ENCODE measurements around the gene AGL. TPM values are rescaled to one million over a fixed set of nuclear protein-coding genes. Genes with fewer than 3 reads are reported as not detected.
"Not testable (repeated sequence)": the region's sequence is repeated elsewhere in the genome, so short reads cannot be mapped to it uniquely, and the experiment has no call there.

AGL gene
- total RNA-seq, 1 experiment from 2014 or later: 8.2 TPM

DNA sequence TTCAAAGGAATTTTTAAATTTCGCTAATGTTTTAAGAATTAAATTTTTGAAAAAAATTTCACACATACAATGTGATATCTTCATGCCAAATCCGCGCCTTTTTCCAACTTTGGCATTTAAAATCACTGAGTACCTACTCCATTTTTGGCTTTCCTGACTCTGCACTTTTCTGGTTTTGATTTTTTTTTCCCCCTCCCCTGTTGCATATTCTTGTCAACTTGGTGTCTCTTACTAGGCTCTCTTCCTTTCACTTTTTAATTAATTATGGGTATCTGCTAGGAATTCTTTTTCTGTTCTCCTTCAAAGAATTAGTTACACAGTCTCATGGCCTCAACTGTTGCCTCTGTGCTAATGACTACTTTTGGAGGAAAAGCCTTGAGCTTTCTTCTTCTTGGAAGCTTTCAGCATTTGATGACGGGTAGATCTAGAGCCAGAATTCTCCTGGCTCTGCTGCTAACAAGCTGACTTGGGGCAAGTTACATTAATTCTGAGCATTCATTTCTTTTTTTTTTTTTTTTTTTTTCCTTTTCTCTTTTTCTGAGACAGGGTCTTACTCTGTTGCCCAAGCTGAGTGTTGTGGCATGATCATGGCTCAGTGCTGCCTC, 1.8 kb downstream of the AGL start:
- no peak for DNase-seq (ENCODE audit: low read depth)

DNA sequence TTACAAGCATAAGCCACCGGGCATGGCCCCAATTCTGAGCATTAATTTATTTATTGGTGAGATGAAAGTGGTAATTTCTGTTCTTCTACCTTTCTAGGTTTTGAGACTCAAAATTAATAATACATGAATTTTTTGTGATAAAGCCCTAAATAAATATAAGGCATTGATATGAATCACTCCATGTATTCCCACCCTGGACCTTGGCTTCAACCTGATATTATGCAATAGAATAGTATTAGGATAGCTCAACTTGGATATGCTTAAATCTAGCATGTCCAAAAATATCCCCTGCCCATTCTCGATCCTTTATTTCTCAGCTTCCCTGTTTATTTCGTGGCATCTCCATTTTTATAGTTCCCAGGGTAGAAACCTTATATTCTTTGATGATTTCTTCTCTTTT, 2.5 kb downstream of the AGL start:
- no peak for DNase-seq (ENCODE audit: low read depth)

DNA sequence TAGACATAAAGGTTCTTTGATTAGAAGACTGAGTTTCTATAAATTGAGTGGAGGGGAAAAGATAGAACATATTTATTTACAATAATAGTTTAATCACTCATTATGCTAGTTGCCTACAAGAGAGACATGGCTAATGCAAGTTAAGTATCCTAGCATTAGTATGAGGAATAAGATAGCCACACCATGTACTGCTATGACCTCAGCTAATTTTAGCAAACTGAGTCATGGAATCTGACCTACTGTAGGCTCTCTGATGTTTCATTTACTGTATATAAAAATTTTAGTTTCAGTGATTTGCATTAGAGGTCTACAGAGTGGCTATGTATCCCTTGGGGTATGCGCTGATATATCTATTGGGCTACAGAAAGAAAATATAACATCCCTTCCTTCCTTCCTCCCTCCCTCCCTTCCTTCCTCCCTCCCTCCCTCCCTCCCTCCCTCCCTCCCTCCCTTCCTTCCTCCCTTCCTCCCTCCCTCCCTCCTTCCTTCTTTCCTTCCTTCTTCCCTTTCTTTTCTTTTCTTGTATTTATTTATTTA, 5.8 kb downstream of the AGL start:
- DNase-seq (ENCODE audit: low read depth): no peak

DNA sequence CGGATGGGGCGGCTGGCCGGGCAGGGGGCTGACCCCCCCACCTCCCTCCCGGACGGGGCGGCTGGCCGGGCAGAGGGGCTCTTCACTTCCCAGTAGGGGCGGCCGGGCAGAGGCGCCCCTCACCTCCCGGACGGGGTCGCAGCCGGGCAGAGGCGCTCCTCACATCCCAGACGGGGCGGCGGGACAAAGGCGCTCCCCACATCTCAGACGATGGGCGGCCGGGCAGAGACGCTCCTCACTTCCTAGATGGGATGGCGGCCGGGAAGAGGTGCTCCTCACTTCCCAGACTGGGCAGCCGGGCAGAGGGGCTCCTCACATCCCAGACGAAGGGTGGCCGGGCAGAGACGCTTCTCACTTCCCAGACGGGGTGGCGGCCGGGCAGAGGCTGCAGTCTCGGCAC, 6.9 kb downstream of the AGL start:
- not testable (repeated sequence) for DNase-seq (ENCODE audit: low read depth)

GRCh38 chr1:99858286-99858685, 8.1 kb downstream of the AGL start:
- no peak for DNase-seq (ENCODE audit: low read depth)

- DNase-seq (ENCODE audit: low read depth): no peak
These were observed 8.7 kb downstream of the AGL start for GRCh38 chr1:99858881-99859280.

GRCh38 chr1:99860703-99861102, 10.5 kb downstream of the AGL start:
- DNase-seq (ENCODE audit: low read depth): no peak

- DNase-seq (ENCODE audit: low read depth): no peak
These were observed 17.5 kb downstream of the AGL start for GRCh38 chr1:99867682-99868081.

- DNase-seq (ENCODE audit: low read depth): no peak
These were observed 19.1 kb downstream of the AGL start for GRCh38 chr1:99869304-99869703.

DNA sequence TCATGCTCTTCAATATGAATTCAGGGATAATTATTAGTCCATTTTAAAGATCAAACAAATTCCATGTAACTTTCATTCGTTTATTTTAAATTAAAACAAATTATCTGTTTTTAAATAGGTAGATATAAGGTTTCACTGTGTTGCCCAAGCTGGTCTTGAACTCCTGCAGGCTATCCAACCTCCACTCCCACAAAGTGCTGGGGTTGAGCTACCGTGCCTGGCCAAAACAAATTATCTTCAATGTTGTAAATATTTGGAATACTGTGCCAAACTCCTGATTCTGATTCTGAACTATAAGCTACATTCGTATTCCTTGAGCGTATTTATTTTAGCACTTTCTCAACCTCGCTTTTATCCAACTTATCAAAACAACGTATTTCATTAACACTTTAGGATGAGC, 19.6 kb downstream of the AGL start:
- no peak for DNase-seq (ENCODE audit: low read depth)

GRCh38 chr1:99872063-99872462, 21.9 kb downstream of the AGL start:
- DNase-seq (ENCODE audit: low read depth): no peak

GRCh38 chr1:99877568-99877967, 27.4 kb downstream of the AGL start:
- no peak for DNase-seq (ENCODE audit: low read depth)

DNA sequence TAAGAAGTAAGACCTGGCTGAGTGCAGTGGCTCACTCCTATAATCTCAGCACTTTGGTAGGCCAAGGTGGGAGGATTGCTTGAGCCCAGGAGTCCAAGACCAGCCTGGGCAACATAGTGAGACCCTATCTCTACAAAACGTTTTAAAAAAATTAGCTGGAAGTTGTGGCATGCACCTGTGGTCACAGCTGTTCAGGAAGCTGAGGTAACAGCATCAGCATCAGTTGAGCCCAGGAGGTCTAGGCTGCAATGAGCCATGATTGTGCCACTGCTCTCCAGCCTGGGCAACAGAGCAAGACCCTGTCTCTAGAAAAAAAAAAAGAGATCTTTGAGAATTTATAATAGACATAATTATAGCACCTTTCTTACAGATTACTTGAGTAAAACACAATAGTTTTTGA, 36.0 kb downstream of the AGL start:
- DNase-seq (ENCODE audit: low read depth): no peak

GRCh38 chr1:99886841-99887240, 36.7 kb downstream of the AGL start:
- DNase-seq (ENCODE audit: low read depth): no peak

DNA sequence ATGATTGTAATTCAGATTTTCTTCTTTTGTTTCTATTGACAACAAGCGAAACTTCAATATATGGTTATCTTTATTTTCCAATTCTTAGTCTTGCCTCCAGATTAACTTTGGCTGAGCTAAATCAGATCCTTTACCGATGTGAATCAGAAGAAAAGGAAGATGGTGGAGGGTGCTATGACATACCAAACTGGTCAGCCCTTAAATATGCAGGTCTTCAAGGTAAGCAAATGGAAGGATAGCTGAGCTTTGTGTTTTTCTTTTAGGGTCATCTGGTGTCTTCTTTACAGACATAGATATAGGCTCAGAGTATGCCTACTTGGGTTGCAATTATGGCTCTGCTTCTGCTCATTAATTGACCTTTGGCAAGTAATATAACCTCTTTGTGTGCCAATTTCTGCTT, 37.7 kb downstream of the AGL start:
- no peak for DNase-seq (ENCODE audit: low read depth)

- no peak for DNase-seq (ENCODE audit: low read depth)
These were observed 41.8 kb downstream of the AGL start for GRCh38 chr1:99891997-99892396.

GRCh38 chr1:99903278-99903677, 53.1 kb downstream of the AGL start:
- not testable (repeated sequence) for DNase-seq (ENCODE audit: low read depth)

DNA sequence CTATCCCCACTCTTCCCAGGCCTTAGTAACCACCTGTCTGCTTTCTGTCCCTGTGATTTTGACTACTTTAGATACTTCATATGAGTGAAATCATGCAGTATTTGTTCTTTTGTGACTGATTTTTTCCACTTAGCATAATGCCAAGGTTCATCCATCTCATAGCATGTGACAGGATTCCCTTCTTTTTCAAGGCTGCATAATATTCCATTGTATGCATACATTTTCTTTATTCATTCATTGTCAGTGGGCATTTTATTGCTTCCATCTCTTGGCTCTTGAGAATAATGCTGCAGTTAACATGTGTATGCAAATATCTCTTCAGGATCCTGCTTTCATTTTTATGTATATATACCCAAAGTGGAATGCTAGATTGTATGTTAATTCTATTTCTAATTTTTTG, 56.4 kb downstream of the AGL start:
- DNase-seq (ENCODE audit: low read depth): no peak

DNA sequence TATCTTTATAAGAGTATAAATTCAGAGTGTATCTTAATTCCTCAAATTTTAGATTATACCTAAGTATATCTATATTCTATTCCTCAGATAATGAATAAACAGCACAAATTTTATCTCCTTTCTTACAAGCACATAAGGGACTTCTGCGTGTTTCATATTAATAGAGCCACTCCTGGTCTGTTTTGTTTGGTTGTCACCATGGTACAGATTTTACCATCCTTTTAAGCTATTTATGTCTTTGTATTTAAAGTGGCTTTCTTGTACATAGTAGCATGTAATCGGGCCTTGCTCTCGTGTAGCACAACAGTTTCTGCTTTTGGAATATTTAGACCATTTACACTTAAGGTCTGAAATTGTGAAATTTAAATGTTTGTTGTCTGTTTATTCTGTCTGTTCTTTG, 67.1 kb downstream of the AGL start:
- no peak for DNase-seq (ENCODE audit: low read depth)

DNA sequence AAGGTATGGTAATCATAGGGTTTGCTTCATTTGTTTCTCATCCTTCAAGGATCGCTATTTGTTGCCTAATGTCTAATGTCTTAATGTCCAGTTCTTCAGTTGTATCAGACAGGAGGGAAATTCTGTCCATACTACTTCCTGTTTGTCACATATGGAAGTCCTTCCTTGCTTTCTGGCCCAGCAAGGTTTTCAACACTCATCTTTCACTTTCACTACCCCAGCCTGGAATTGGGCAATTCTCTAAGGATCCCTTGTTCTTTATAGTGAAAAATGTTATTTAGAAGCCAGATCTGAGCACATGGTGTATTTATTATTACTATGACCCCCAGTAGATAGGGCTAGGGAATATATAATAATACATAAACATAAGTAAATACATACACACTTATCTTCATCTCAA, 69.1 kb downstream of the AGL start:
- no peak for DNase-seq (ENCODE audit: low read depth)

DNA sequence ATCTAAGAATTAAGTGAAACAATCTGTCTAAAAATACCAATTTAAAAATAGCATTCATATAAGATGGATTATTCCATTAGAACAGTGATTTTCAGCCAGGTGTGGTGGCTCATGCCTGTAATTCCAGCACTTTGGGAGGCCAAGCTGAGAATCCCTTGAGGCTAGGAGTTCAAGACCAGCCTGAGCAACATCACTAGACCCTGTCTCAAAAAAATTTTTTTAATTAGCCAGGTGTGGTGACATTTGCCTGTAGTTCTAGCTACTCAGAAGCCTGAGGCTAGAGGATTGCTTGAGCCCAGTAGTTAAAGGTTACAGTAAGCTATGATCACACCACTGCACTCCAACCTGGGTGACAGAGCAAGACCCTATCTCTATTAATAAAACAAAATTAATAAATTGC, 84.6 kb downstream of the AGL start:
- no peak for DNase-seq (ENCODE audit: low read depth)

DNA sequence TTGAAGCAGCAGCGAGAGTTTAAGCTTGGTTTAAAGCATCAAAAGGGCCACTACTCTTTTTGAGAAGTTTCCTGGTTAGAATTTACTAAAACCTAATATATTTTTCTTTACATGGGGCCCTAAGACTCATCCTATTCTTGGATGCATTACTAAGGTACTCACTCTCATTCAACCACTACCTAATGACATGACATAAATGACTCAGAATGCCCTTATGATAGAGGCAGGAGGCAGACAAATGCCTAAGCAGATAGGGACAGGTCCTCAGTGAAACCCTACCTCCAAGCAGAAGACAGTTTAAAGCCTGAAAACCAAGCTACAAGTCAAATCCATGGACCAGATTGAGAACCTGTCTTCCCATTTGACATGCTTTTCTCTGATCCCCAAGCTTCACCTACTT, 85.4 kb downstream of the AGL start:
- no peak for DNase-seq (ENCODE audit: low read depth)

DNA sequence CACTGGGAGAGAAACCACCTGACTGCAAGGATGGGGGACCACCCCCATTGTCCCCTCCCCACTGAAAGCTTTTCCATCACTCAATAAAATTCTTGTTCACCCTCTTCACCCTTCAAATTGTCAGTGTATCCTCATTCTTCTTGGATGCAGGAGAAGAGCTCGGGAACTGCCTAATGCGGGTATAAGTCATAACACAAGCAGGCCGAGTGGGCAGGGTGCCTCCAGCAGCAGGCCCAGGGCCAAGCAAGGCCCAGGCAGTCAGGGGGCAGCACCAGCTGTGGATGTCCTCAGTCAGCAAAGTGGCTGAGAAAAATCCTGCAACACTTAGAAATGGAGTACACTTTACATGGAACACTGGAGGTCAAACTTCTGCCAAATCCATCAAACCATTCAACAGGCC, 85.9 kb downstream of the AGL start:
- DNase-seq (ENCODE audit: low read depth): no peak

GRCh38 chr1:99942723-99943122, 92.6 kb downstream of the AGL start:
- no peak for DNase-seq (ENCODE audit: low read depth)

Data from Daoy (cell line).